Glutamatergic neuron (in vitro differentiated cells): ENCODE results near the gene P2RX1. TPM values are rescaled to one million over a fixed set of nuclear protein-coding genes. Genes with fewer than 3 reads are reported as not detected.

Source experiments
- DNase-seq: peaks from one replicate; pipeline ENCODE4 v3.0.0; 2022
- H3K27ac Mint-ChIP-seq: one replicate; pipeline ENCODE4 v1.8.0; 2020; ENCODE audit warnings: mild to moderate bottlenecking, mixed read lengths, inconsistent platforms; ENCODE audit not compliant: unreplicated experiment
- H3K27me3 Mint-ChIP-seq: one replicate; pipeline ENCODE4 v1.8.0; 2020; ENCODE audit warnings: mild to moderate bottlenecking, moderate library complexity, mixed read lengths, inconsistent platforms; ENCODE audit not compliant: unreplicated experiment
- H3K36me3 Mint-ChIP-seq: one replicate; pipeline ENCODE4 v1.8.0; 2020; ENCODE audit warnings: mild to moderate bottlenecking, mixed read lengths, inconsistent platforms; ENCODE audit not compliant: unreplicated experiment
- H3K4me1 Mint-ChIP-seq: one replicate; pipeline ENCODE4 v1.8.0; 2020; ENCODE audit warnings: mild to moderate bottlenecking, low read depth, mixed read lengths, inconsistent platforms; ENCODE audit not compliant: unreplicated experiment
- H3K4me3 Mint-ChIP-seq: one replicate; pipeline ENCODE4 v1.8.0; 2020; ENCODE audit warnings: mild to moderate bottlenecking, mixed read lengths, inconsistent platforms; ENCODE audit not compliant: unreplicated experiment
- H3K9me3 Mint-ChIP-seq: one replicate; pipeline ENCODE4 v1.8.0; 2020; ENCODE audit warnings: mild to moderate bottlenecking, moderate library complexity, mixed read lengths, inconsistent platforms; ENCODE audit not compliant: unreplicated experiment
- CTCF ChIP-seq: fragments of 200-600 bp; sonication (generic); IDR thresholded peaks from one replicate; pipeline ENCODE4 v1.5.0; 2021; ENCODE audit not compliant: partially characterized antibody, unreplicated experiment
- total RNA-seq: library from RNA; stranded (reverse); fragmentation: NEBNext Ultra II Directional; extraction: Animal tissue kit (Norgen Biotek cat#: 25700); gene quantifications from one replicate; pipeline ENCODE4 v1.2.1, GENCODE V29; 2021; ENCODE audit not compliant: unreplicated experiment

Gene P2RX1
- total RNA-seq, 1 donor from 2014 or later: 2.1 TPM

- DNase-seq: no peak
- Mint-ChIP-seq H3K4me1 (peaks cover 21% of the 10 kb centered on the region), H3K27me3 (peaks cover 8% of the 10 kb centered on the region), H3K4me3 (no peak overlapping the region), H3K27ac (no peak overlapping the region), H3K9me3 (no peaks in the 10 kb centered on the region), H3K36me3 (no peaks in the 10 kb centered on the region)
- no peak for TF ChIP-seq CTCF
Measured at GRCh38 chr17:3959295-3959899, 43.1 kb upstream of the P2RX1 start.

- no peak overlapping the region for H3K4me3 Mint-ChIP-seq
- DNase-seq: no peak
- no peak for TF ChIP-seq CTCF
- H3K4me1 Mint-ChIP-seq: peaks cover 21% of the 10 kb centered on the region
- no peaks in the 10 kb centered on the region for H3K36me3 Mint-ChIP-seq
- peaks cover 8% of the 10 kb centered on the region for H3K27me3 Mint-ChIP-seq
- H3K9me3 Mint-ChIP-seq: no peaks in the 10 kb centered on the region
- H3K27ac Mint-ChIP-seq: peak overlapping the region; percentile 38
Measured at GRCh38 chr17:3957735-3958599, 41.7 kb upstream of the P2RX1 start.

- no peaks in the 10 kb centered on the region for H3K9me3 Mint-ChIP-seq
- no peak overlapping the region for H3K4me3 Mint-ChIP-seq
- TF ChIP-seq CTCF: no peak
- H3K4me1 Mint-ChIP-seq: peaks cover 18% of the 10 kb centered on the region
- H3K27ac Mint-ChIP-seq: no peak overlapping the region
- H3K36me3 Mint-ChIP-seq: no peaks in the 10 kb centered on the region
- DNase-seq: no peak
- H3K27me3 Mint-ChIP-seq: peaks cover 3% of the 10 kb centered on the region
Measured at GRCh38 chr17:3956983-3957382, 40.7 kb upstream of the P2RX1 start.

- H3K4me3 Mint-ChIP-seq: peak overlapping the region; percentile 38
Measured at GRCh38 chr17:3956327-3956957, 40.2 kb upstream of the P2RX1 start.

More at GRCh38 chr17:3956327-3956957, 40.2 kb upstream of the P2RX1 start:
- Mint-ChIP-seq H3K9me3 (no peaks in the 10 kb centered on the region), H3K27me3 (peaks cover 3% of the 10 kb centered on the region), H3K4me1 (peaks cover 18% of the 10 kb centered on the region), H3K36me3 (no peaks in the 10 kb centered on the region), H3K27ac (no peak overlapping the region)
- DNase-seq: no peak
- TF ChIP-seq CTCF: no peak
